Measurements from ENCODE around the gene FSIP1.

The FSIP1 gene

DNA sequence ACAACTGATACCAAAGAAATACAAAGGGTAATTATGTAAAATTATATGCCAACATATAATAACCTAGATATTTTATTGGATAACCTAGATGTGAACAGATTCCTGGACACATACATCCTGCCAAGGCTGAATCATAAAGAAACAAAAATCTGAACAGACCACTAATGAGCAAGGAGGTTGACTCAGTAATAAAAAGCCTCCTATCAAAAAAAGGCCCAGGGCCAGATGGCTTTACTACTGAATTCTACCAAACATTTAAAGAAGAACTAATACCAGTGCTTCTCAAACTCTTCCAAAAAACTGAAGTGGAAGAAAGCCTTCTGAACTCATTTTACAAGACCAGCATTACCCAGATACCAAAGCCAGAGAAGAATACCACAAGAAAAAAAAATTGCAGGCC lies 169.4 kb downstream of the FSIP1 start:
- DNase-seq, result no peak

DNA sequence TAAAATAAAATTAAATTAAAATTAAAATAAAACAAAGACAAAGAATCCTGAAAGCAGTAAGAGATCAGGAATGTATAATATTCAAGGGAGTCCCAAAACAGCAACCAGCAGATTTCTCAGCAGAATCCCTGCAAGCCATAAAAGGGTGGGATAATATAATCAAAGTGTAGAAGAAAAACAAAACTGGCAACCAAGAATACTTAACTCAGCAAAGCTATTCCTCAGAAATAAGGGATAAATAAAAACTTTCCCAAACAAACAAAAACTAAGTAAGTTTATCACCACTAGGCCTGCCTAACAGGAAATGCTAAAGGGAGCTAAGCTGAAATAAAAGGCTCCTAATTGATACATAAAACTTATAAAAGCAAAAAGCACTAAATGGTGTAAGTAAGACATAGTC lies 172.0 kb downstream of the FSIP1 start:
- DNase-seq, result peak; percentile 33

DNA sequence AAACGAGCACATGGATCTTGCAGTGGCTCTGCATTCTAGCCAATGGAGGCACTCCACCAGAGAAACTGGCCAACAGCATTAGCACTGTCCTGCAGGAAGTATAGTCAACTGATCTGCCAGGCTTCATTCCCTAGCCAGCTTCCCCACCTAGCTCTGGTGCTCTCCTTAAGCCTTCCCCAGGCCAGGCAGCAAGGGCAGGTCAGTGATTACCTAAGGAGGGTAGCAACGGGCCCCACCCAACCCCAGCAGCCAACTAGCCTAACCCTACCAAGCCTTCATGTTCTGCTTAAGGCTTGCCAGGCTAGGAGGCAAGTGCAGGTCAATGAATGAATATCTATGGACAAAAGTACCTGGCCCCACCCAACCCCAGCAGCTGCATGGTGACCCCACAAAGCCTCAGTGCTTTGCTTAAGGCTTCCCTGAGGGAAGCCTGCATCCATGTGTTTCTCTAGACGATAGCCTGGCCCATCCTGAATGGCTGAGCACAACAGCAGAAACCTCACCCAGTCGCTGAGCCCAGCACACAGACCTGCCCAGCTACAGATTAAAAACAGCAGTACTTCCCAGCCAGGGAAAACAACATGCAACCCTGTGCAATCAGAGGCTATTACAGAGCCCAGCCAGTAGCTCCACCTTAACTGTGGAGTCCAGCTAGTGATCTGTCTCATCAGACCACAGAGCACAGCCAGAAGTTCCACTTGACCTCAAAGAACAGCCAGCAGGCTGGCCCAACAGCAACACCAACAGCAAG lies 173.3 kb downstream of the FSIP1 start:
- DNase-seq, result no peak

DNA sequence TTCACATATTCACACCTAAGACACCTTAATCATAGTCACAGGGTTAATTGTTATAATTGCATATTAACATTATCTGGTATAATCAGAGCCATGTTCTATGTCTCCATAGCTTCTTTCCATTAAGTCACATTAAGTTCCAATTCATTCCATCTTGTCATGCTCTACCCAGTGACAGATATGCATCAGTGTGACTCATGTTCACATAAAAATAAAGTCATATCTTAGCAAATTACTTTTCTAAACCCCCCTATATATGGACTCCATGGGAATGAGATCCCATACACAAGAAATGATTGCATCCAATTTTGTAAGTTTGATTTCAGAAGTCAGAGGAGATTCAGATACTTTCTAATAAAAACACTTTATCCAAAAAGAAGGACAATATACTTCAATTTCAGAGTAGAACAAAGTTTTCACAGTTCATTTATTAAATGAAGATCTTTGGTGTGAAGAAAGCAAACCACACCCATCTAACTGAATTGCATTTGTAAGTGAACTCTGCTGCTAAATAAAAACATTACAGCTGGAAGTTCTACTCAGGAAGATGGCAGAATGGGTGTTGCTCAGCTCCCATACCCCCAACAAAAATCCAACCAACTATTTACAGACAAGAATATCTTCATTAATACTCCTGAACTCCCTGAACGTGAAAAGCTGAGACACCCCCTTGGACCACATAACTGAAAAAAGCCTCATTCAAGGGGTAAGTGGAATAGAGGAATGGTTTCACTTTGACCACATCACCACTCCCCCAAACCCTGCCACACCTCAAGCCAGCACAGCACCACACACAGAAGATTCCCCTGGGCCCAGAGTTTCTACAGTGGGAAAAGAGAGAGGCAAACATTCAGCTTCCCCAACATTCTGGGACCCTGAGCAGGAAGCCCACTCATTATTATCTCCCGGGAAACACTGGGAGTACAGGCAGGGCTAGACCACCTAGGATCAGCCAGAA lies 174.2 kb downstream of the FSIP1 start:
- no peak for DNase-seq

DNA sequence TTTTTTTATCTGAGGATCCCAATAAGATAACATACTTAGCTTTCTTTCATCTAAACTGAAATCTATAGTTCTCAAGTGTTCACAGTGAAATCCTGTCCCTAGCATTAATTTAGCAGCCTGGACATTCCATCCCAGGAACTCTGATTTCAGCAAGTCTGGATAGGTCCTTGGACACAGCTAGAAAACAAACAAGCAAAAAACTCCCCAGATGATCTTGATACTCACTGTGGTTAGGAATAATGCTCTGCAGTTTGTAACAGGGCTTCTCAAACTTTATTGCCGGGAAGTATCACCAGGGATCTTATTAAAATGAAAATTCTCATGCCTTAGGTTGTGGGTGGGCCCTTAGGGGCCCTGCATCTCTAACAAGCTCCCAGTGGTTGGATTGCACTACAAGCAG lies 177.5 kb downstream of the FSIP1 start:
- no peak for DNase-seq

DNA sequence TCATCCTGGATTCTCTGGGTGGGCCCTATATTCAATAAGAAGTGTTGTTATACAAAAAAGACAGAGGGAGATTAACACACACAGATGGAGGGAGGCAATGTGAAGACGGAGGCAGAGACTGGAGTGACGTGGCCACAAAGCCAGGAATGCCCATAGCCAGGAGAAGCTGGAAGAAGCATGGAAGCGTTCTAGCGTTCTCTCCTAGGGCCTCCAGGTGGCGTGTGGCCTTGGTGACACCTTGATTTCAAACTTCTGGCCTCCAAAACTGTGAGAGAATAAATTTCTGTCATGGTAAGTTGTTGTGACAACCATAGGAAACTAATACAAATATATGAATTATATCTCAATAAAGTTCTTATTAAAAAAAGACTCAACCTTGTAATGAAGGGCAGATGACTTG lies 180.5 kb downstream of the FSIP1 start:
- no peak for DNase-seq

DNA sequence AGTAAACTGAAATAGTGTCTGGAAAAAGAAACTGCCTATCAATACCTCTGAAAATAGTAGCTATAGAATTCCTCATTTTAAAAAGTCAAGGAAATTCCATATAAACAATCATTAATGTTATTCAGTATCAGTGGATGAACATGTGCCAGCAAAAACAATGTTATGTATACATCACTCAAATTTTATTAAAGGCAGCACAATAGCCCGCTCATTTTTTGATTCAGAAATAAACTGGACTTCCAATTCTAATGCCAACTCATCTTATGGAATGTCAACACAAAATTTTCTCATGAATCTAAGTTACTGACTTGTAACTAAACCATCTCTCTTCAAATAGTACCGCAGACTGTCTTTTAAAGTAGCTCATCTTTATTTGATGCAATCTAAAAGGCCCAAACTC lies 182.8 kb downstream of the FSIP1 start:
- no peak for DNase-seq

DNA sequence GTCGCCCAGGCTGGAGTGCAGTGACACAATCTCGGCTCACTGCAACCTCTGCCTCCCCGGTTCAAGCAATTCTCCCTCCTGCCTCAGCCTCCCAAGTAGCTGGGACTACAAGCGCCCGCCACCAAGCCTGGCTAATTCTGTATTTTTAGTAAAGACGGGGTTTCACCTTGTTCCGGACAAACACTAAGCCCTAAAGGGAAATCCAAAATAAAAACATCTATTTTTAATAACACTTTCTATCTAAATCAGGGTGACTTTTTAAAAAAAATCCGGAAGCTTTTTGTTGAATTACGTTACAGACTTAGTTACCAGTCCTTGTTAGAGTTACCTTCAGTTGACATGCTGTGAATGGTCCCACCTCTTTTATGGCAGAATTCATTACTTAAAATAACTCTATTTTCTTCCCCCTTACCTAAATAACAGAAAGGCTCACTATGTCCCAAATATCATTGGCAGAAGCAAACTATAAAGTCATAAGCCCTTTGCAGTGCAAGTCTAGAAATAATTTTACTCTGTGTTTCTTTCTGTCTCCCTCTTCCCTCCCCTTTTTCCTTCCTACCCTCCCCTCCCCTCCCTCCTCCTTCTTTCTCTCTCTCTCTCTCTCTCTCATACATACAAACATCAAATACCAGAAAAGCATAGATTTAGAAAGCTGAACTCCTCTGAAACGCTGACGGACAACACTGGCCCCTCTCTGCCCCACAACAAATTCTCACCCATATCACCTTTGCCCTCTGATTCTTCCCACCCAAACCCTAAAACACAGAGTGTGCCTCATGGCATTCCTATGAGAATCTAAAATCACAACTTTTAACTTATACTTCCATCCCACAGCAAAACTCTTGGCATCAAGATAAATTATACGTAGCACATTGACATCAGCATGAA lies 183.4 kb downstream of the FSIP1 start:
- DNase-seq, result no peak

DNA sequence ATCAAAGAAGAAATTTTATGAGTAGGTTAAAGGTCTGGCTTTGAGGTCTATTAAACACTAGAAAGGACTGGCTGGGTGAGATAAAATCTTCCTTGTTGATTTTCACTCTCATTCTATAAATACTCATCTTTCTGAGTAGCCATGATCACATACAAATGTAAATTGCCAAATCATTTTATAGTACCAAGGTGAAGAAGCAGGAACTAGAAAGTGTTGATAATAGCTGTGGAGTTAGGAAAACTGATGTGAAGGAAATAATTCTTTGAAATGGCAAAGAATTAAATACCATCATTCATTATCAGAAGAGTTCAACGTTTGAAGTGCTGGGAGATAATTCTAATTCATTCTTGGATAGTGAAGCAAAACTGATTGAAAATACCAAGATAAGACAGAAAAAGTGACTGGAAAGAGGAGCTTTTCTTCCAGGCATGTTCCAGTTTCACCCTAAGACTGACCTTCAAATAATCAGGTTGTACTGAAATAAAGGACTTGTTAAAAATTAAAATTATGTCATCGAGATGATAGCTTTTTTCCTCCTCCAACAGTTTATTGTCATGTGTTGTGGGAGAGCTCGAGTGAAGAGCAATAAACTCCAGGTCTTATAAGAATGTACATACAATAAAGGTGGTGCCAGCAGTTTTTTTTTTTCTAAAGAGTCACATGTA lies 184.3 kb downstream of the FSIP1 start:
- no peak for DNase-seq

DNA sequence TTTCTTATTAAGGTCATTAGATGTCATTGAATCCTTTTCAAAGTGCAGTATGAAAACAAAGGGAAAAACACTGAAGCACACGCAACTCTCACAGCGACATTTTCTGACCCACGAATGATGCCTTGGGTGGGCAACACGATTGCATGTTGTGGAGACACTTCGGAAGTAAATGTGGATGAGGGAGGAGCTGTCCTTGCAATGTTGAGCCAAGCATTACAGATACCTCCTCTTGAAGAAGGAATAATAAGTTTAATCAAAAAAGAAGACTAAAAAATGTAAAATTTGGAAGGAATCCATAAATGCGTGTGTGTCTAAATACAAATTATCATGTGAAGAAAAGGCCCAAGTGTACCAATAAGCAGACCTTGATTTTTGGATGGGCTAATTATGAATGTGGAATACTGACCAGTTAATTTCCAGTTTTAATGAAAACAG lies 184.9 kb downstream of the FSIP1 start:
- no peak for DNase-seq

DNA sequence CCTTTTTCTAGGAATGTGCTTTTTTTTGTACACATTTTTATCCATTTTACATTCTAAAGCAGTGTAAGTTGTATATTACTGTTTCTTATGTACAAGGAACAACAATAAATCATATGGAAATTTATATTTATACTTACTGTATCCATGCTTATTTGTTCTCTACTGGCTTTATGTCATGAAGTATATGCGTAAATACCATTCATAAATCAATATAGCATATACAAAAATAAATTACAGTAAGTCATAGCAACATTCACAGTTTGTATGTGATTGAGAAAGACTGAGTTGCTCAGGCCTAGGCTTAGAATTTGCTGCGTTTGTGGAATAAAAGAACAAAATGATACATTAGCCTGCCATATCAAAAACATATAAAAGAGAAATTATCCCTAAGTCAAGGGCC lies 185.3 kb downstream of the FSIP1 start:
- DNase-seq, result no peak

DNA sequence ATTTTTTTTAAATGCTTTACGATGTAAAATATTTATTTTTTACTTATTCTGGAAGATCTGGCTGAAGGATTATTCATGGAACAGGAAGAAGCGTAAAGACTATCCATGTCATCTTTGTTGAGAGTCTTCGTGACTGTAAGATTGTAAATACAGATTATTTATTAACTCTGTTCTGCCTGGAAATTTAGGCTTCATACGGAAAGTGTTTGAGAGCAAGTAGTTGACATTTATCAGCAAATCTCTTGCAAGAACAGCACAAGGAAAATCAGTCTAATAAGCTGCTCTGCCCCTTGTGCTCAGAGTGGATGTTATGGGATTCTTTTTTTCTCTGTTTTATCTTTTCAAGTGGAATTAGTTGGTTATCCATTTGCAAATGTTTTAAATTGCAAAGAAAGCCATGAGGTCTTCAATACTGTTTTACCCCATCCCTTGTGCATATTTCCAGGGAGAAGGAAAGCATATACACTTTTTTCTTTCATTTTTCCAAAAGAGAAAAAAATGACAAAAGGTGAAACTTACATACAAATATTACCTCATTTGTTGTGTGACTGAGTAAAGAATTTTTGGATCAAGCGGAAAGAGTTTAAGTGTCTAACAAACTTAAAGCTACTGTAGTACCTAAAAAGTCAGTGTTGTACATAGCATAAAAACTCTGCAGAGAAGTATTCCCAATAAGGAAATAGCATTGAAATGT lies 186.1 kb downstream of the FSIP1 start:
- DNase-seq, result no peak

DNA sequence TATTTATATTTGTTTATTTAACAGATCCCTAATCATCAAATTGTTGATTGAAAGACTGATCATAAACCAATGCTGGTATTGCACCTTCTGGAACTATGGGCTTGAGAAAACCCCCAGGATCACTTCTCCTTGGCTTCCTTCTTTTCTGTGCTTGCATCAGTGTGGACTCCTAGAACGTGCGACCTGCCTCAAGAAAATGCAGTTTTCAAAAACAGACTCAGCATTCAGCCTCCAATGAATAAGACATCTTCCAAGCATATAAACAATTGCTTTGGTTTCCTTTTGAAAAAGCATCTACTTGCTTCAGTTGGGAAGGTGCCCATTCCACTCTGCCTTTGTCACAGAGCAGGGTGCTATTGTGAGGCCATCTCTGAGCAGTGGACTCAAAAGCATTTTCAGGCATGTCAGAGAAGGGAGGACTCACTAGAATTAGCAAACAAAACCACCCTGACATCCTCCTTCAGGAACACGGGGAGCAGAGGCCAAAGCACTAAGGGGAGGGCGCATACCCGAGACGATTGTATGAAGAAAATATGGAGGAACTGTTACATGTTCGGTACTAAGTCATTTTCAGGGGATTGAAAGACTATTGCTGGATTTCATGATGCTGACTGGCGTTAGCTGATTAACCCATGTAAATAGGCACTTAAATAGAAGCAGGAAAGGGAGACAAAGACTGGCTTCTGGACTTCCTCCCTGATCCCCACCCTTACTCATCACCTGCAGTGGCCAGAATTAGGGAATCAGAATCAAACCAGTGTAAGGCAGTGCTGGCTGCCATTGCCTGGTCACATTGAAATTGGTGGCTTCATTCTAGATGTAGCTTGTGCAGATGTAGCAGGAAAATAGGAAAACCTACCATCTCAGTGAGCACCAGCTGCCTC lies 187.1 kb downstream of the FSIP1 start:
- DNase-seq, result no peak

DNA sequence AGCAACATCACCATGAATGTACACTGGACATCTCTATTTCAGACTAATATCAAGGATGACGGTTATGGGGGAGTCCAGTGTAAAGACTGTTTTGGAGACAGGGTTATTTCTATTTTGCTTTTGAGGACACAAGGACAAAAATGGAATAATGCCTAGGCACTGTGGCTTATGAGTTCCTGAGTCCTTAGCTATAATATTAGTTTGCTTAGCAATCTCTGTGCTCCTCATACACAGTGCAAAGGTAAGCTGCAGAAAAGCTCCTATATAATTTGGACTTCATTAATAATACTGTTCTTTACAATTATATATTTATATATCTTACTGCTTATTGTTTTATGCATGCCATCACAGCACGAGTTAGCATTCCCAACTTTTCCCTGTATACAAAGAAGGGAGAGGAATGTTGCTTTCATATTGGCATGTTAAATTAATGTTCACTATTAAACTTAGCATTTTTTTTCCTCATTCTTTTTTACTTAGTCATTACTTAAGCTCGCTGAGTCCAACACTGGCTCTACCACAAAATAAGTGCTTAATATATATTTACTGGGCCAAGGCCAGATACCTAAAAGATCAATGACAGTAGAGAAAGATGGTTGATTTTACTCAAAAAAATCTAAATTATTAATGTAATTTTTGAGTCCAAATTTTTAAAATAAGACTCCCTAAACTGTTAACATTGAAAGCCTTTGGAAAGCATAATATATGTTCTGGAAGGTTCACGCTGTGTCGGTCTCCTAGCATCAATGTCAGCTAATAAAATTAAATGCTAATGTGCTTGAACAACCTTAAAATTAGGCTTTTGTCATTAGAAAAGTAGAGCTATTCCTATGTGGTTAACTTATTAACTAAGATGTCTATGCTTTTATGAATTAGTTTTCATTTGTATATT lies 187.9 kb downstream of the FSIP1 start:
- DNase-seq, result no peak

DNA sequence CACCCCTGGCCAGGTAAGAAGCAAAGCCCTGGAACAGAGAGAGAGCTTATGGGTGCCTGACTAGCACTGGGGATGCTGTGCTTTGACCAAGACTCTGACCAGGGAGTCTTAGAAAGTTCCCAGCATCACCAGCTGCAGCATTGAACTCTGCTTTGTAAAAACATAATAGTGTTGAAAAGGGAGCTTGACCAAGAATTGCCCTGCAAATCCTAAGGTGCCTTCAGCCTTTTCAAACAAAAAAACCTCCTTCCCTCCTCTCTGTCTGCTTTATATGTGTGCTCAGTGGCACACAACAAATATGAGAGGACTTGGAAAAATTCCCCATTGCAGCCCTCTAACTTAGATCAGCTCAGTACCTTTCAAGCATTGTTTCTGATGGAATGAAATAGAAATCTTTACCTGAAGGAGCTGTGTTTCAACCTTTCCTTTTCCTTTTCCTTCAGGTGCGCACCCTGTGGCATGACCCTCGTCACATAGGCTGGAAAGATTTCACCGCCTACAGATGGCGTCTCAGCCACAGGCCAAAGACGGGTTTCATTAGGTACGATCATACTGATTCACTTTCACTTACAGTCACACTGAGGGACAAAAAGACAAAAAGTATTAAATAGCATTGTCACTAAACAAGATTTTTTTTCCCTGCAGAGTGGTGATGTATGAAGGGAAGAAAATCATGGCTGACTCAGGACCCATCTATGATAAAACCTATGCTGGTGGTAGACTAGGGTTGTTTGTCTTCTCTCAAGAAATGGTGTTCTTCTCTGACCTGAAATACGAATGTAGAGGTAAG lies 188.8 kb downstream of the FSIP1 start:
- DNase-seq, result no peak

DNA sequence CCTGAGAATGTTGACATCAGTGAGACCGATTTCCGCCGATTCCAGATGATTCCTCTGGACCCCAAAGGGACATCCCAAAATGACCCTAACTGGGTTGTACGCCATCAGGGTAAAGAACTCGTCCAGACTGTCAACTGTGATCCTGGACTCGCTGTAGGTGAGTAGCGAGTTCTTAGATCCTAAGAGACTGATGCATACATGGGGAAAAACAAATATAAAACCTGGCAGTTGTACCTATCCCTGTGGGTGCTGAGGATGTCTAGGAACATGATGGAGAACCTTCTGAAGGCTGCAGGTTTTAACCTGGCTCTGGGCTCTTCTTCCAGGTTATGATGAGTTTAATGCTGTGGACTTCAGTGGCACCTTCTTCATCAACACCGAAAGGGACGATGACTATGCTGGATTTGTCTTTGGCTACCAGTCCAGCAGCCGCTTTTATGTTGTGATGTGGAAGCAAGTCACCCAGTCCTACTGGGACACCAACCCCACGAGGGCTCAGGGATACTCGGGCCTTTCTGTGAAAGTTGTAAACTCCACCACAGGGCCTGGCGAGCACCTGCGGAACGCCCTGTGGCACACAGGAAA lies 189.5 kb downstream of the FSIP1 start:
- no peak for DNase-seq

DNA sequence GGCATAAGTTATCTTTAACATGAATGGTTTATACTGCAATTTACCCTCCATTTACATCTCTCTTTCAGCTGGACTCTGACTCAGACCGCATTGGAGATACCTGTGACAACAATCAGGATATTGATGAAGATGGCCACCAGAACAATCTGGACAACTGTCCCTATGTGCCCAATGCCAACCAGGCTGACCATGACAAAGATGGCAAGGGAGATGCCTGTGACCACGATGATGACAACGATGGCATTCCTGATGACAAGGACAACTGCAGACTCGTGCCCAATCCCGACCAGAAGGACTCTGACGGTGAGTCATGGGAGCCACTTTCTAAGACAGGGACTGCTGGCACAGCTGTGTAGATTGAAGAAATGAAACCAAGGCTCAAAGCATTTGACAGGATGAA lies 190.1 kb downstream of the FSIP1 start:
- DNase-seq, result no peak

DNA sequence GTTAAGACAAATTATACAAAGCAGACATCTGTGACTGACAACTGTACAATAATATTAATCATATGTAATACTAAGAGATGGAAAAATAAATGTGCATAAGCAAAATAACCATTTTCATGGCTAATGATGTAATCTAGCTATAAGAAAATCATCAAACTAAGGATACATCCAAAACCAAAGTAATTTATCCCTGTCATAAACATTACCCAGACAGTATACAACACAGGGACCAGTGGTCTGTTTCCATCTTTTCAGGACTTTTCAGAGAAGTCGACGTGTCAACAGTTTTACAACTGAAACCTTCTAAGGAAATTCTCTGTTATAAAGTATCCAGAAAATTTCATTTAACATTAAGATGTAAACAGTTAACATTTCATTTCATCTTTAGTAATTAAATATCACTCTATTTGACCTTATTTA lies 190.7 kb downstream of the FSIP1 start:
- no peak for DNase-seq
